Fibroblast of skin of scalp (primary cell): ENCODE results near the gene POLD1.

ENCODE experiments used
- DNase-seq: peaks from one replicate; pipeline ENCODE4 v3.0.0-alpha.2; 2013

Gene POLD1

GRCh38 chr19:50419022-50419579 lies 35.0 kb downstream of the POLD1 start:
- no peak for DNase-seq

- DNase-seq = no peak
Observed at GRCh38 chr19:50419580-50420035, 35.5 kb downstream of the POLD1 start.

GRCh38 chr19:50420127-50420526 lies 36.0 kb downstream of the POLD1 start:
- no peak for DNase-seq

GRCh38 chr19:50420808-50421207 lies 36.7 kb downstream of the POLD1 start:
- no peak for DNase-seq

GRCh38 chr19:50422397-50423278 lies 38.5 kb downstream of the POLD1 start:
- no peak for DNase-seq

- DNase-seq = no peak
Observed at GRCh38 chr19:50423279-50424113, 39.3 kb downstream of the POLD1 start.

- DNase-seq = no peak
Observed at GRCh38 chr19:50425581-50425980, 41.4 kb downstream of the POLD1 start.

- DNase-seq = no peak
Observed at GRCh38 chr19:50427318-50427925, 43.3 kb downstream of the POLD1 start.

GRCh38 chr19:50427997-50428425 lies 43.9 kb downstream of the POLD1 start:
- DNase-seq = peak; percentile 35

- DNase-seq = no peak
Observed at GRCh38 chr19:50428772-50429463, 44.8 kb downstream of the POLD1 start.

GRCh38 chr19:50430888-50431342 lies 46.8 kb downstream of the POLD1 start:
- no peak for DNase-seq

GRCh38 chr19:50431343-50432220 lies 47.4 kb downstream of the POLD1 start:
- peak; percentile 66 for DNase-seq

- no peak for DNase-seq
Observed at GRCh38 chr19:50432221-50433028, 48.3 kb downstream of the POLD1 start, which contains the start of gene MYBPC2. Gene MYBPC2, plus strand, starts transcription at chr19:50432892. Its CDS starts 62 bp downstream, at chr19:50432954.

- DNase-seq = no peak
Observed at GRCh38 chr19:50433201-50434180, 49.3 kb downstream of the POLD1 start.

GRCh38 chr19:50434525-50434924 lies 50.4 kb downstream of the POLD1 start:
- no peak for DNase-seq

GRCh38 chr19:50435221-50435620 lies 51.1 kb downstream of the POLD1 start:
- DNase-seq = no peak

- DNase-seq = no peak
Observed at GRCh38 chr19:50435627-50436026, 51.5 kb downstream of the POLD1 start.

GRCh38 chr19:50437862-50438449 lies 53.8 kb downstream of the POLD1 start:
- no peak for DNase-seq
